Epidermal melanocyte (primary cell): ENCODE measurements around the gene RTKN.
"Not testable (repeated sequence)": the region's sequence is repeated elsewhere in the genome, so short reads cannot be mapped to it uniquely, and the experiment has no call there.

Experiments used
- DNase-seq: peaks from one replicate; pipeline ENCODE4 v3.0.0; 2011; ENCODE audit warnings: low spot score; ENCODE audit not compliant: insufficient read length

Gene RTKN

GRCh38 chr2:74461187-74462053, 19.7 kb upstream of the RTKN start:
- no peak for DNase-seq

GRCh38 chr2:74460187-74460586, 18.4 kb upstream of the RTKN start:
- DNase-seq, result not testable (repeated sequence)

GRCh38 chr2:74459503-74460118, 17.9 kb upstream of the RTKN start:
- not testable (repeated sequence) for DNase-seq

GRCh38 chr2:74458938-74459363, 17.2 kb upstream of the RTKN start:
- no peak for DNase-seq

GRCh38 chr2:74458132-74458937, 16.6 kb upstream of the RTKN start, which contains the start of gene WBP1:
WBP1 (plus strand) TSS chr2:74458438; CDS start chr2:74458603, 165 bp downstream.
- peak; percentile 97 for DNase-seq

- DNase-seq, result no peak
These were observed 15.9 kb upstream of the RTKN start for GRCh38 chr2:74457549-74458131.

GRCh38 chr2:74457129-74457548, 15.4 kb upstream of the RTKN start:
- DNase-seq, result no peak

- peak; percentile 92 for DNase-seq
These were observed 13.1 kb upstream of the RTKN start, which contains the start of gene INO80B for GRCh38 chr2:74454654-74455511. INO80B (plus strand) TSS chr2:74455087; CDS start chr2:74455117, 30 bp downstream.

- no peak for DNase-seq
These were observed 8.9 kb upstream of the RTKN start for GRCh38 chr2:74450570-74451190.

GRCh38 chr2:74448771-74449170, 7.0 kb upstream of the RTKN start:
- DNase-seq, result no peak

GRCh38 chr2:74447230-74447999, 5.7 kb upstream of the RTKN start:
- DNase-seq, result no peak

- DNase-seq, result no peak
These were observed 3.0 kb upstream of the RTKN start for GRCh38 chr2:74444498-74445318.

GRCh38 chr2:74442483-74443297, 953 bp upstream of the RTKN start:
- DNase-seq, result not testable (repeated sequence)

GRCh38 chr2:74441170-74441689, 507 bp downstream of the RTKN start:
- DNase-seq, result no peak

- DNase-seq, result peak; percentile 99
These were observed 1.2 kb downstream of the RTKN start for GRCh38 chr2:74440378-74441169.

- DNase-seq, result peak; percentile 90
These were observed 1.8 kb downstream of the RTKN start for GRCh38 chr2:74439803-74440377.
